ENCODE measurements around the gene FLYWCH2. TPM values are rescaled to one million over a fixed set of nuclear protein-coding genes. Genes with fewer than 3 reads are reported as not detected.

The FLYWCH2 gene
- total and polyA plus RNA-seq, 2 experiments from 2014 or later, result 30.9 to 45.0 TPM

DNA sequence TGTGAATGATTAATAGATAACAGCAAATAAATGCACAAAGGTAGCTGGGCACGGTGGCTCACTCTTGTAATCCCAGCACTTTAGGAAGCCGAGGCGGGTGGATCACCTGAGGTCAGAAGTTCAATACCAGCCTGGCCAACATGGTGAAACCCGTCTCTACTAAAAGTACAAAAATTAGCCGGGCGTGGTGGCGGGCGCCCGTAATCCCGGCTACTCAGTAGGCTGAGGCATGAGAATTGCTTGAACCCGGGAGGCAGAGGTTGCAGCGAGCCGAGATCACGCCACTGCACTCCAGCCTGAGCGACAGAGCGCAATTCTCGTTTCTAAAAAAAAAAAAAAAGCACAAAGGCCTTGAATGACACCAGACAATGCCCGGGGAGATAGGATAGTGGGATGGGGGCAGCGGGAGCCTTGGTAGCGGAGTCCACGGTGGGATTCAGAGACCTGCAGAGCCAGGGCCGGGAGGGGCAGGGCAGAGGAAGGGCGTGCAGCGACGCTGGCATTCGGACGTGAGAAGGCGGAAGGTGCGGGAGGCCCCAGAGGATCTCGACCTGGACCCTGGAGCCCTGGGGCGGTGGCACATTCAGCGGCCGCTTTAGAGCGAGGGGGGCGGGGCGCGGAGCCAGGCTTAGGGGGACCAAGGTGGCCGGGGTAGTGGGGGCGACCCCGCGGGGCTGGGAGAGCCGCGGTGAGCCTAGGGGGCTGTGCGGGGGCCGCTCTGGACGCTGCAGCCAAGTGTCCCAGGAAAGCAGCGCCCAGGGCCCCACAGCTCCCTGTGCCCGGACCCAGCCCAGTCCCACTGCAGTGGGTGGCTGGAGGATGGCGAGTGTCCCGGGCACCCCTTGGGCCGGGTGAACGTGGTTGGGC lies 999 bp upstream of the FLYWCH2 start:
- Histone ChIP-seq H3K79me2 (replicated peaks; ENCODE audit: insufficient read depth) (no peaks in the 10 kb centered on the region; the same call in 1 of the 2 replicates), H3K4me1 (ENCODE audit: insufficient read depth) (peaks cover 5% of the 10 kb centered on the region), H3K27me3 (ENCODE audit: insufficient read depth) (peaks cover 13% of the 10 kb centered on the region; the same call in 1 of the 2 replicates), H3K4me2 (peak overlapping the region; percentile 97), H3F3A (replicated peaks; ENCODE audit: low read depth) (no peaks in the 10 kb centered on the region), H3K36me3 (ENCODE audit: insufficient read depth) (no peaks in the 10 kb centered on the region), H3K27ac (ENCODE audit: low read depth) (no peak overlapping the region), H3K9me2 (ENCODE audit: insufficient read depth) (peaks cover 6% of the 10 kb centered on the region; the same call in 1 of the 2 replicates), H2AFZ (peak overlapping the region; percentile 95), H4K20me1 (replicated peaks; ENCODE audit: insufficient read depth) (no peaks in the 10 kb centered on the region), H3K4me3 (peak overlapping the region; percentile 94)
- H3K27ac Mint-ChIP-seq, result no peak overlapping the region
- H3K36me3 Mint-ChIP-seq (ENCODE audit: low read depth), result peaks cover 7% of the 10 kb centered on the region; the same call in 1 of the 3 replicates
- peaks cover 5% of the 10 kb centered on the region for H3K4me1 Mint-ChIP-seq
- no peak for TF ChIP-seq NANOG (IDR thresholded peaks at IDR 0.05; ENCODE audit: borderline replicate concordance)
- peak; percentile 42 for TF ChIP-seq POLR2AphosphoS5 (IDR thresholded peaks at IDR 0.05; ENCODE audit: low read depth)
- H3K4me3 Mint-ChIP-seq, result peak overlapping the region; percentile 90
- DNase-seq (ENCODE audit: low spot score) (peak; percentile 79), ATAC-seq (peak; percentile 30)
- H3K27me3 Mint-ChIP-seq (ENCODE audit: insufficient read depth, low read depth, poor library complexity), result peaks cover 14% of the 10 kb centered on the region
- peaks cover 15% of the 10 kb centered on the region for H3K9me3 Mint-ChIP-seq

DNA sequence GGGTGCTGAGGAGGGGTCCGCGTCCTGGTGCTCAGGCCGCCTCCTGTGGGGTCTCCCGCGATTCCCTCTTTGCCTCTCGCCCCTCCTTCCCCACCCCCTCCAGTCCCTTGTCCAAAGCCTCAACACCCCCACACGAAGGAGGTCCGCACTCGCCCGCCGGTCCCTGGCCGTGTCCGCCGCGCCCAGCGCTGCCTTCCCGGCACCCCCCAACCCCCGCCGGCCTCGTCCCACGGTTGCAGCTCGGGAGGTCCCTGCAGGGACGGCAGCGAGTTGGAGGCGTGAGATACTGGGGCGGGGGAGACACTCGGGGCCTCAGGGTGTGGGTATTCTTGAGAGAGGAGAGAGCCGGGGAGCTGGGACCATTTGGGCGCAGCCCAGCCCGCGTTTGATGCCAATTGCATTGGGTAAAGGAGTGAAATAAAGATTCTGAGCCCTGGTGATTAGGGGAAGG lies 468 bp downstream of the FLYWCH2 start:
- H3K27ac ChIP-seq (ENCODE audit: low read depth), result no peak overlapping the region
- TF ChIP-seq ZNF331 (CRISPR knock-in tag; IDR thresholded peaks at IDR 0.05; ENCODE audit: low read depth) (no peak), EZH2phosphoT487 (IDR thresholded peaks at IDR 0.05; ENCODE audit: unreplicated experiment) (no peak), JUNB (IDR thresholded peaks at IDR 0.05; ENCODE audit: unreplicated experiment) (no peak)
- TF ChIP-seq, protein P1, sequence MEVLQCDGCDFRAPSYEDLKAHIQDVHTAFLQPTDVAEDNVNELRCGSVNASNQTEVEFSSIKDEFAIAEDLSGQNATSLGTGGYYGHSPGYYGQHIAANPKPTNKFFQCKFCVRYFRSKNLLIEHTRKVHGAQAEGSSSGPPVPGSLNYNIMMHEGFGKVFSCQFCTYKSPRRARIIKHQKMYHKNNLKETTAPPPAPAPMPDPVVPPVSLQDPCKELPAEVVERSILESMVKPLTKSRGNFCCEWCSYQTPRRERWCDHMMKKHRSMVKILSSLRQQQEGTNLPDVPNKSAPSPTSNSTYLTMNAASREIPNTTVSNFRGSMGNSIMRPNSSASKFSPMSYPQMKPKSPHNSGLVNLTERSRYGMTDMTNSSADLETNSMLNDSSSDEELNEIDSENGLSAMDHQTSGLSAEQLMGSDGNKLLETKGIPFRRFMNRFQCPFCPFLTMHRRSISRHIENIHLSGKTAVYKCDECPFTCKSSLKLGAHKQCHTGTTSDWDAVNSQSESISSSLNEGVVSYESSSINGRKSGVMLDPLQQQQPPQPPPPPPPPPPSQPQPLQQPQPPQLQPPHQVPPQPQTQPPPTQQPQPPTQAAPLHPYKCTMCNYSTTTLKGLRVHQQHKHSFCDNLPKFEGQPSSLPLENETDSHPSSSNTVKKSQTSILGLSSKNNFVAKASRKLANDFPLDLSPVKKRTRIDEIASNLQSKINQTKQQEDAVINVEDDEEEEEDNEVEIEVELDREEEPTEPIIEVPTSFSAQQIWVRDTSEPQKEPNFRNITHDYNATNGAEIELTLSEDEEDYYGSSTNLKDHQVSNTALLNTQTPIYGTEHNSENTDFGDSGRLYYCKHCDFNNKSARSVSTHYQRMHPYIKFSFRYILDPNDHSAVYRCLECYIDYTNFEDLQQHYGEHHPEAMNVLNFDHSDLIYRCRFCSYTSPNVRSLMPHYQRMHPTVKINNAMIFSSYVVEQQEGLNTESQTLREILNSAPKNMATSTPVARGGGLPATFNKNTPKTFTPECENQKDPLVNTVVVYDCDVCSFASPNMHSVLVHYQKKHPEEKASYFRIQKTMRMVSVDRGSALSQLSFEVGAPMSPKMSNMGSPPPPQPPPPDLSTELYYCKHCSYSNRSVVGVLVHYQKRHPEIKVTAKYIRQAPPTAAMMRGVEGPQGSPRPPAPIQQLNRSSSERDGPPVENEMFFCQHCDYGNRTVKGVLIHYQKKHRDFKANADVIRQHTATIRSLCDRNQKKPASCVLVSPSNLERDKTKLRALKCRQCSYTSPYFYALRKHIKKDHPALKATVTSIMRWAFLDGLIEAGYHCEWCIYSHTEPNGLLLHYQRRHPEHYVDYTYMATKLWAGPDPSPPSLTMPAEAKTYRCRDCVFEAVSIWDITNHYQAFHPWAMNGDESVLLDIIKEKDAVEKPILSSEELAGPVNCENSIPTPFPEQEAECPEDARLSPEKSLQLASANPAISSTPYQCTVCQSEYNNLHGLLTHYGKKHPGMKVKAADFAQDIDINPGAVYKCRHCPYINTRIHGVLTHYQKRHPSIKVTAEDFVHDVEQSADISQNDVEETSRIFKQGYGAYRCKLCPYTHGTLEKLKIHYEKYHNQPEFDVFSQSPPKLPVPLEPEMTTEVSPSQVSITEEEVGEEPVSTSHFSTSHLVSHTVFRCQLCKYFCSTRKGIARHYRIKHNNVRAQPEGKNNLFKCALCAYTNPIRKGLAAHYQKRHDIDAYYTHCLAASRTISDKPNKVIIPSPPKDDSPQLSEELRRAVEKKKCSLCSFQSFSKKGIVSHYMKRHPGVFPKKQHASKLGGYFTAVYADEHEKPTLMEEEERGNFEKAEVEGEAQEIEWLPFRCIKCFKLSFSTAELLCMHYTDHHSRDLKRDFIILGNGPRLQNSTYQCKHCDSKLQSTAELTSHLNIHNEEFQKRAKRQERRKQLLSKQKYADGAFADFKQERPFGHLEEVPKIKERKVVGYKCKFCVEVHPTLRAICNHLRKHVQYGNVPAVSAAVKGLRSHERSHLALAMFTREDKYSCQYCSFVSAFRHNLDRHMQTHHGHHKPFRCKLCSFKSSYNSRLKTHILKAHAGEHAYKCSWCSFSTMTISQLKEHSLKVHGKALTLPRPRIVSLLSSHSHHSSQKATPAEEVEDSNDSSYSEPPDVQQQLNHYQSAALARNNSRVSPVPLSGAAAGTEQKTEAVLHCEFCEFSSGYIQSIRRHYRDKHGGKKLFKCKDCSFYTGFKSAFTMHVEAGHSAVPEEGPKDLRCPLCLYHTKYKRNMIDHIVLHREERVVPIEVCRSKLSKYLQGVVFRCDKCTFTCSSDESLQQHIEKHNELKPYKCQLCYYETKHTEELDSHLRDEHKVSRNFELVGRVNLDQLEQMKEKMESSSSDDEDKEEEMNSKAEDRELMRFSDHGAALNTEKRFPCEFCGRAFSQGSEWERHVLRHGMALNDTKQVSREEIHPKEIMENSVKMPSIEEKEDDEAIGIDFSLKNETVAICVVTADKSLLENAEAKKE (CRISPR knock-in tag; IDR thresholded peaks at IDR 0.05), result no peak
- TF ChIP-seq, protein P2, sequence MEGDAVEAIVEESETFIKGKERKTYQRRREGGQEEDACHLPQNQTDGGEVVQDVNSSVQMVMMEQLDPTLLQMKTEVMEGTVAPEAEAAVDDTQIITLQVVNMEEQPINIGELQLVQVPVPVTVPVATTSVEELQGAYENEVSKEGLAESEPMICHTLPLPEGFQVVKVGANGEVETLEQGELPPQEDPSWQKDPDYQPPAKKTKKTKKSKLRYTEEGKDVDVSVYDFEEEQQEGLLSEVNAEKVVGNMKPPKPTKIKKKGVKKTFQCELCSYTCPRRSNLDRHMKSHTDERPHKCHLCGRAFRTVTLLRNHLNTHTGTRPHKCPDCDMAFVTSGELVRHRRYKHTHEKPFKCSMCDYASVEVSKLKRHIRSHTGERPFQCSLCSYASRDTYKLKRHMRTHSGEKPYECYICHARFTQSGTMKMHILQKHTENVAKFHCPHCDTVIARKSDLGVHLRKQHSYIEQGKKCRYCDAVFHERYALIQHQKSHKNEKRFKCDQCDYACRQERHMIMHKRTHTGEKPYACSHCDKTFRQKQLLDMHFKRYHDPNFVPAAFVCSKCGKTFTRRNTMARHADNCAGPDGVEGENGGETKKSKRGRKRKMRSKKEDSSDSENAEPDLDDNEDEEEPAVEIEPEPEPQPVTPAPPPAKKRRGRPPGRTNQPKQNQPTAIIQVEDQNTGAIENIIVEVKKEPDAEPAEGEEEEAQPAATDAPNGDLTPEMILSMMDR (conservative IDR thresholded peaks at IDR 0.05; ENCODE audit: low read depth in 2 of 2), result no peak
- Mint-ChIP-seq H3K4me1 (peaks cover 5% of the 10 kb centered on the region), H3K9me3 (peaks cover 15% of the 10 kb centered on the region), H3K27ac (no peak overlapping the region), H3K36me3 (ENCODE audit: low read depth) (peaks cover 7% of the 10 kb centered on the region; the same call in 1 of the 3 replicates), H3K4me3 (peak overlapping the region; percentile 90), H3K27me3 (ENCODE audit: insufficient read depth, low read depth, poor library complexity) (peaks cover 14% of the 10 kb centered on the region)
- peak overlapping the region; percentile 97 for H3K4me2 ChIP-seq
- H3K9me2 ChIP-seq (ENCODE audit: insufficient read depth), result peaks cover 6% of the 10 kb centered on the region; the same call in 1 of the 2 replicates
- no peaks in the 10 kb centered on the region for H3F3A ChIP-seq (replicated peaks; ENCODE audit: low read depth)
- peaks cover 5% of the 10 kb centered on the region for H3K4me1 ChIP-seq (ENCODE audit: insufficient read depth)
- peaks cover 13% of the 10 kb centered on the region; the same call in 1 of the 2 replicates for H3K27me3 ChIP-seq (ENCODE audit: insufficient read depth)
- H3K79me2 ChIP-seq (replicated peaks; ENCODE audit: insufficient read depth), result no peaks in the 10 kb centered on the region; the same call in 1 of the 2 replicates
- H4K20me1 ChIP-seq (replicated peaks; ENCODE audit: insufficient read depth), result no peaks in the 10 kb centered on the region
- no peaks in the 10 kb centered on the region for H3K36me3 ChIP-seq (ENCODE audit: insufficient read depth)
- peak overlapping the region; percentile 94 for H3K4me3 ChIP-seq
- DNase-seq (ENCODE audit: low spot score) (peak; percentile 28), ATAC-seq (peak; percentile 7)
- peak overlapping the region; percentile 92 for H2AFZ ChIP-seq
